HFFc6 (cell line): ENCODE measurements around the gene SPNS2. TPM values are rescaled to one million over a fixed set of nuclear protein-coding genes. Genes with fewer than 3 reads are reported as not detected.

ENCODE experiments used
- DNase-seq: peaks from one replicate; pipeline ENCODE4 v3.0.0-alpha.2; 2018
- H3K27ac Mint-ChIP-seq: 2 replicates; pipeline ENCODE4 v1.8.0; 2020; ENCODE audit warnings: mild to moderate bottlenecking, mixed read lengths
- H3K27me3 Mint-ChIP-seq: 2 replicates; pipeline ENCODE4 v1.8.0; 2021; ENCODE audit warnings: mild to moderate bottlenecking, moderate library complexity, mixed read lengths; ENCODE audit not compliant: insufficient read depth
- H3K36me3 Mint-ChIP-seq: 2 replicates; pipeline ENCODE4 v1.8.0; 2021; ENCODE audit warnings: low read depth, mixed read lengths
- H3K4me1 Mint-ChIP-seq: 2 replicates; pipeline ENCODE4 v1.8.0; 2020; ENCODE audit warnings: low read depth, mixed read lengths
- H3K4me3 Mint-ChIP-seq: 2 replicates; pipeline ENCODE4 v1.8.0; 2020; ENCODE audit warnings: mild to moderate bottlenecking, moderate library complexity, mixed read lengths
- H3K9me3 Mint-ChIP-seq: 2 replicates; pipeline ENCODE4 v1.8.0; 2020; ENCODE audit warnings: mild to moderate bottlenecking, mixed read lengths
- total RNA-seq, 6 experiments: library from RNA; stranded (reverse); fragmentation: NEBNext Ultra II Directional; extraction: Animal tissue kit (Norgen Biotek cat#: 25700); gene quantifications; 2 replicates in 1 of 6; 3 replicates in 5 of 6; pipeline ENCODE4 v1.2.3, GENCODE V29; 2021
- TF ChIP-seq, protein P1 (sequence below): fragments of 200-600 bp; sonication (generic); IDR thresholded peaks from 2 replicates; pipeline ENCODE4 v1.5.0; 2021; ENCODE audit warnings: antibody characterized with exemption, mild to moderate bottlenecking

SPNS2 gene
- total RNA-seq, 6 experiments from 2014 or later = not detected

DNA sequence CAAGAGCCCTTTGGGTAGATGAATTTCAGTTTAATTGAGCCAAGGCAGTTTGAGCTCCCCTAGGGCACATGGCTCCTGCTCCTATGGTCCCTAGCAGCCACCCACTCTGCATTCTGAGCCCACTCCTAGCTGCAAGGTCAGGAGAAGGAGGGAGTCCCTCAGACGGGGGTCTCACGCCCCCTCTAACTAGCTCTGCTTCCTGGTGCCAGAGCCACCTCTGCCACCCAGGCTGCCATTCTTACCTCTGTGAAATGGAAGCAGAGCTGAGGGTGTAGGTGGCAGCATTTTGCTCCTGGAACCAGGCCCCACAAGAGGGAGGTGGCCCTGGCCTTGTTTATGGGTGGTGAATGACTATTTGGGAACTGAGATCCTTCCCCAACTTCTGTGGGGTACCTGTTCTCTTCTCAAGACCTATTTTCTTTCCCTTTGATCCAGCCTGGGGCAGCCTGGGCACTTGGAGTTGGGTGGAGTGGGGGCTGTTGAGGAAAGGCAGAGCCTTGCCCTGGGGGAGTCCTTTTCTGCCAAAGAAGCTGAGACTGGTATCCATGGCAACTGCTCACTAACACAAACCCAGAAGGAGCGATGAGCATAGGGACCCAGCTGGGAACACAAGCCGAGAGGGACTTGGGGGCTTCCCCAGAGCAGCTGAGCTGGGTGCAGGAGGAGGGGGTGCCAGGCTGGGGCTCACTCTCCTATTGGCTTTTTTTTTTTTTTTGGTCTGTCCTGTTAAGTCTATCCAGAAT, 4.8 kb downstream of the SPNS2 start:
- no peak for DNase-seq
- TF ChIP-seq, protein P1, sequence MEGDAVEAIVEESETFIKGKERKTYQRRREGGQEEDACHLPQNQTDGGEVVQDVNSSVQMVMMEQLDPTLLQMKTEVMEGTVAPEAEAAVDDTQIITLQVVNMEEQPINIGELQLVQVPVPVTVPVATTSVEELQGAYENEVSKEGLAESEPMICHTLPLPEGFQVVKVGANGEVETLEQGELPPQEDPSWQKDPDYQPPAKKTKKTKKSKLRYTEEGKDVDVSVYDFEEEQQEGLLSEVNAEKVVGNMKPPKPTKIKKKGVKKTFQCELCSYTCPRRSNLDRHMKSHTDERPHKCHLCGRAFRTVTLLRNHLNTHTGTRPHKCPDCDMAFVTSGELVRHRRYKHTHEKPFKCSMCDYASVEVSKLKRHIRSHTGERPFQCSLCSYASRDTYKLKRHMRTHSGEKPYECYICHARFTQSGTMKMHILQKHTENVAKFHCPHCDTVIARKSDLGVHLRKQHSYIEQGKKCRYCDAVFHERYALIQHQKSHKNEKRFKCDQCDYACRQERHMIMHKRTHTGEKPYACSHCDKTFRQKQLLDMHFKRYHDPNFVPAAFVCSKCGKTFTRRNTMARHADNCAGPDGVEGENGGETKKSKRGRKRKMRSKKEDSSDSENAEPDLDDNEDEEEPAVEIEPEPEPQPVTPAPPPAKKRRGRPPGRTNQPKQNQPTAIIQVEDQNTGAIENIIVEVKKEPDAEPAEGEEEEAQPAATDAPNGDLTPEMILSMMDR = no peak
- Mint-ChIP-seq H3K9me3 (no peaks in the 10 kb centered on the region), H3K27ac (no peak overlapping the region), H3K4me1 (no peaks in the 10 kb centered on the region), H3K36me3 (no peaks in the 10 kb centered on the region), H3K4me3 (no peak overlapping the region), H3K27me3 (peaks cover 48% of the 10 kb centered on the region)

DNA sequence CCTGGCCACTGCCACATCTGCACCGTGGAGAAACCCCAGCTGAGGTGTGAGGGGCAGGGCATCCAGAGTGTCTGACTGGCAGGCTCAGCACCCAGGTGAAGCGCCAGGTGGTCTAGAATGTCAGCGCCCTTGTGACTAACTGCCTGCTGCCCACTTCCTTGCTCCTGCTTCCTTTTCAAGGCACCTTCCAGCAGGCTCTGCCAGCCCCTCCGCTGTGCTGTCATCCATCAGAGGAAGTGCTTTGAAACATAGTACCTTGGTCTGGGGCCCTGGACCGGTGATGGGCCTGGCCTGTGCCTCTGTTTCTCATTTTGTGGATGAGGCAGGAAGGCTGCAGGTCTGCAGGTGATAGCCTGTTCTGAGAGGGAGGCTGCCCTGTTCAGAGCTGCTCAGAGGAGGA, 5.5 kb downstream of the SPNS2 start:
- no peak overlapping the region for H3K27ac Mint-ChIP-seq
- TF ChIP-seq, protein P1 = no peak
- H3K27me3 Mint-ChIP-seq = peaks cover 49% of the 10 kb centered on the region
- no peak overlapping the region for H3K4me3 Mint-ChIP-seq
- no peaks in the 10 kb centered on the region for H3K4me1 Mint-ChIP-seq
- DNase-seq = no peak
- H3K9me3 Mint-ChIP-seq = no peaks in the 10 kb centered on the region
- no peaks in the 10 kb centered on the region for H3K36me3 Mint-ChIP-seq

DNA sequence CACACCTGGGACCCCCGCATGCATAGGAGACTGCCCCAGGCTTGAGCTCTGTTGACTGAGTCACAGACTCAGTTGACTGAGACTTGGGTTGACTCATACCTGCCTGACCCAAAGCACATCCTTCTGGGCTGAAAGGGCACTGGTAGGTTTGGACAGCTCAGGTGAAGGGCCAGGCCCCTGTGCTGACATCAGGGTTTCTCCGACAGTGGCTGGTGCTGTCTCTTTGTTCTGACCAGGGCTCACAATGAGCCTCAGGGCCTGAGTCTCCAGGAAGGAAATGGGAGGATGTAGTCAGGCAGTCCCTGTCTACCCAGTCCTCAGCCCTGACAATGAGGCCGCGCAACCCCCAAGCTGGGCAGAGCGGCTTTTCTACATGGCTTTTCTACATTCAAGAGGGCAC, 6.5 kb downstream of the SPNS2 start:
- peaks cover 48% of the 10 kb centered on the region for H3K27me3 Mint-ChIP-seq
- TF ChIP-seq, protein P1 = no peak
- no peak for DNase-seq
- no peak overlapping the region for H3K27ac Mint-ChIP-seq
- H3K9me3 Mint-ChIP-seq = no peaks in the 10 kb centered on the region
- no peaks in the 10 kb centered on the region for H3K4me1 Mint-ChIP-seq
- no peaks in the 10 kb centered on the region for H3K36me3 Mint-ChIP-seq
- no peak overlapping the region for H3K4me3 Mint-ChIP-seq

DNA sequence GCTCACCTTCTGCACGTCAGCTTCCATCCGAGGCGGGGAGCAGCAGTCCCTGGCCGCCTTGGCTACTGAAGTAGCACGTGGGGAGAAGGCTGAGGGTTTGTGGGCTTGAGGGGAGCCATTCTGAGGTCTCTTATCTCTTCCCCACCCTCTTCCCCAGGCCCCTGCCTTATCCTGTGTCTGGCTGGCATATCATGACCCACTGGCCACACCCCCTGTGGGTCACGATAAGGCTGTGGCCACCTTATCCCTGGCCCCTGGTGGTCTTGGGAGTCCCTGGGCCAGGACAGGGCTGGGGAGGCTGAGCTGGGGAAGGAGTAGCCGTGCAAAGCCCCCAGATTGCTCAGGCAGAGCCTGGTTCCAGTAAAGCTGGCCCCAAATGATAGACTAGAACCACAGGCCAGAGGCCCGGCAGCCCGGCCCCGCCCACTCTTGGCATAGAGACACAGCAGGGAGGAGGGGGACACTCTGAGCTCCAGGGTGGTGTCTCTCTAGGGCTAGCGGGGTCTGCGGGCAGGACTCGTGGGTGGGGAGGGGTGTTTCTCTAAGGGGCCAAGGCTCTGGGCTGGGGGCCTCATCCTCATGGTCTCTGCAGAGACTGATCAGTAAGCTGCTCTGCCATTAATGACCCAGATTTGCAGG, 7.6 kb downstream of the SPNS2 start:
- Mint-ChIP-seq H3K27me3 (peaks cover 38% of the 10 kb centered on the region), H3K27ac (no peak overlapping the region), H3K4me3 (no peak overlapping the region), H3K4me1 (no peaks in the 10 kb centered on the region), H3K36me3 (no peaks in the 10 kb centered on the region), H3K9me3 (no peaks in the 10 kb centered on the region)
- TF ChIP-seq, protein P1 = no peak
- no peak for DNase-seq

DNA sequence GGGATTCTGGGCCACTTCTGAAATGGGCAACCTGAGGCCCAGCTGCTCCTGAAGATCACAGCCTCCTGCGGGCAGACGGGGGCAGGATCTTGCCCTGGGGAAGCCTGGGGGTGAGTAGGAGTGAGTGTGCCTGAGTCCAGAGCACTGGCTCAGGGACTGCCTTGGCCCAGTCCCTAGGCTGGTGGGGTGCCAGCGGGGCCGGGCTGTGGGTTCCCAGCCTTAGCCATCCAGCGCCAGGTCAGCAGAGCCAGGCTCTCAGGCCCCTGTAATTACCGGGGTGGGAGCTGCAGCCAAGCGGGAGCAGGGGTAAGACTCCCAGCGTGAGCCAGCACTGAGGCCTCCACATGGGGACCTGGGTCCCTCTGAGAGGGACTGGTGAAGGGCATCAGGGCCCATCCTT, 8.2 kb downstream of the SPNS2 start:
- no peaks in the 10 kb centered on the region for H3K4me1 Mint-ChIP-seq
- TF ChIP-seq, protein P1 = no peak
- H3K4me3 Mint-ChIP-seq = no peak overlapping the region
- no peak overlapping the region for H3K27ac Mint-ChIP-seq
- H3K9me3 Mint-ChIP-seq = no peaks in the 10 kb centered on the region
- no peaks in the 10 kb centered on the region for H3K36me3 Mint-ChIP-seq
- peaks cover 37% of the 10 kb centered on the region for H3K27me3 Mint-ChIP-seq
- no peak for DNase-seq
